ENCODE data around the gene ANKRD2. TPM values are rescaled to one million over a fixed set of nuclear protein-coding genes. Genes with fewer than 3 reads are reported as not detected.
A peak's percentile ranks its signal among the peaks of the same experiment; 100 is the strongest.
"Not testable (repeated sequence)": the region's sequence is repeated elsewhere in the genome, so short reads cannot be mapped to it uniquely, and the experiment has no call there.

ANKRD2 gene
- total RNA-seq, 2 experiments from 2014 or later, result 0.23 TPM; not detected in 1

GRCh38 chr10:97551271-97551670 is 21.3 kb upstream of the ANKRD2 start:
- no peak overlapping the region for H3K27ac Mint-ChIP-seq
- no peak for ATAC-seq (ENCODE audit: low read depth)
- H3K4me1 Mint-ChIP-seq, result no peaks in the 10 kb centered on the region
- no peaks in the 10 kb centered on the region for H3K36me3 Mint-ChIP-seq
- POLR2A ChIA-PET, result no interaction called here
- no peak overlapping the region for H3K4me3 Mint-ChIP-seq
- H3K9me3 Mint-ChIP-seq, result no peaks in the 10 kb centered on the region
- peaks cover under 1% of the 10 kb centered on the region for H3K27me3 Mint-ChIP-seq
- DNase-seq, result no peak

- H3K27me3 Mint-ChIP-seq, result no peaks in the 10 kb centered on the region
- DNase-seq, result peak; percentile 60
- no peaks in the 10 kb centered on the region for H3K4me1 Mint-ChIP-seq
- ATAC-seq (ENCODE audit: low read depth), result peak; percentile 94
- no peak overlapping the region for H3K27ac Mint-ChIP-seq
- POLR2A ChIA-PET, result no interaction called here
- H3K36me3 Mint-ChIP-seq, result no peaks in the 10 kb centered on the region
- no peak overlapping the region for H3K4me3 Mint-ChIP-seq
- H3K9me3 Mint-ChIP-seq, result no peaks in the 10 kb centered on the region
Measured at GRCh38 chr10:97553575-97554031, 19.0 kb upstream of the ANKRD2 start.

- POLR2A ChIA-PET; H3K9me3 Mint-ChIP-seq; ATAC-seq (ENCODE audit: low read depth); H3K36me3 Mint-ChIP-seq; H3K27ac Mint-ChIP-seq; H3K4me1 Mint-ChIP-seq; DNase-seq; H3K27me3 Mint-ChIP-seq; H3K4me3 Mint-ChIP-seq: not testable (repeated sequence)
Measured at GRCh38 chr10:97554336-97554735, 18.2 kb upstream of the ANKRD2 start.

- H3K27me3 Mint-ChIP-seq; H3K27ac Mint-ChIP-seq; H3K36me3 Mint-ChIP-seq; POLR2A ChIA-PET; H3K9me3 Mint-ChIP-seq; DNase-seq; H3K4me3 Mint-ChIP-seq; ATAC-seq (ENCODE audit: low read depth); H3K4me1 Mint-ChIP-seq: not testable (repeated sequence)
Measured at GRCh38 chr10:97555541-97555940, 17.0 kb upstream of the ANKRD2 start.

GRCh38 chr10:97560731-97561381 is 11.7 kb upstream of the ANKRD2 start:
- H3K4me3 Mint-ChIP-seq; H3K27ac Mint-ChIP-seq; H3K9me3 Mint-ChIP-seq; POLR2A ChIA-PET; H3K27me3 Mint-ChIP-seq; H3K36me3 Mint-ChIP-seq; H3K4me1 Mint-ChIP-seq; ATAC-seq (ENCODE audit: low read depth); DNase-seq: not testable (repeated sequence)

- POLR2A ChIA-PET, H3K27me3 Mint-ChIP-seq: not testable (repeated sequence)
Measured at GRCh38 chr10:97561386-97562077, 11.0 kb upstream of the ANKRD2 start.

GRCh38 chr10:97562329-97562728 is 10.2 kb upstream of the ANKRD2 start:
- H3K4me3 Mint-ChIP-seq; H3K27ac Mint-ChIP-seq; H3K36me3 Mint-ChIP-seq; H3K4me1 Mint-ChIP-seq; H3K9me3 Mint-ChIP-seq; H3K27me3 Mint-ChIP-seq; DNase-seq; ATAC-seq (ENCODE audit: low read depth); POLR2A ChIA-PET: not testable (repeated sequence)

More at GRCh38 chr10:97561386-97562077, 11.0 kb upstream of the ANKRD2 start:
- H3K9me3 Mint-ChIP-seq; DNase-seq; H3K36me3 Mint-ChIP-seq; H3K27ac Mint-ChIP-seq; ATAC-seq (ENCODE audit: low read depth); H3K4me3 Mint-ChIP-seq; H3K4me1 Mint-ChIP-seq: not testable (repeated sequence)

GRCh38 chr10:97563337-97563736 is 9.2 kb upstream of the ANKRD2 start:
- Mint-ChIP-seq H3K4me1 (peaks cover 5% of the 10 kb centered on the region), H3K36me3 (no peaks in the 10 kb centered on the region), H3K27me3 (no peaks in the 10 kb centered on the region), H3K9me3 (peaks cover 1% of the 10 kb centered on the region), H3K27ac (no peak overlapping the region), H3K4me3 (no peak overlapping the region)
- POLR2A ChIA-PET, result no interaction called here
- no peak for ATAC-seq (ENCODE audit: low read depth)
- DNase-seq, result no peak

- Mint-ChIP-seq H3K9me3 (peaks cover 1% of the 10 kb centered on the region), H3K4me3 (no peak overlapping the region), H3K4me1 (peaks cover 5% of the 10 kb centered on the region), H3K27me3 (no peaks in the 10 kb centered on the region), H3K27ac (no peak overlapping the region), H3K36me3 (no peaks in the 10 kb centered on the region)
- DNase-seq, result no peak
- POLR2A ChIA-PET, result no interaction called here
- no peak for ATAC-seq (ENCODE audit: low read depth)
Measured at GRCh38 chr10:97564776-97565175, 7.8 kb upstream of the ANKRD2 start.

- DNase-seq (no peak), ATAC-seq (ENCODE audit: low read depth) (no peak)
- Mint-ChIP-seq H3K27ac (no peak overlapping the region), H3K4me1 (no peaks in the 10 kb centered on the region), H3K9me3 (peaks cover 1% of the 10 kb centered on the region), H3K4me3 (no peak overlapping the region), H3K36me3 (no peaks in the 10 kb centered on the region), H3K27me3 (no peaks in the 10 kb centered on the region)
- POLR2A ChIA-PET, result no interaction called here
Measured at GRCh38 chr10:97566336-97566996, 6.1 kb upstream of the ANKRD2 start.

GRCh38 chr10:97567891-97568290 is 4.7 kb upstream of the ANKRD2 start:
- Mint-ChIP-seq H3K36me3 (no peaks in the 10 kb centered on the region), H3K4me1 (no peaks in the 10 kb centered on the region), H3K9me3 (no peaks in the 10 kb centered on the region), H3K27me3 (no peaks in the 10 kb centered on the region), H3K27ac (no peak overlapping the region), H3K4me3 (no peak overlapping the region)
- ATAC-seq (ENCODE audit: low read depth) (no peak), DNase-seq (no peak)
- POLR2A ChIA-PET, result no interaction called here

GRCh38 chr10:97570146-97570788 is 2.3 kb upstream of the ANKRD2 start:
- peaks cover 2% of the 10 kb centered on the region for H3K27me3 Mint-ChIP-seq
- H3K4me1 Mint-ChIP-seq, result no peaks in the 10 kb centered on the region
- POLR2A ChIA-PET, result no interaction called here
- no peak for DNase-seq
- no peak overlapping the region for H3K27ac Mint-ChIP-seq
- H3K36me3 Mint-ChIP-seq, result no peaks in the 10 kb centered on the region
- H3K4me3 Mint-ChIP-seq, result no peak overlapping the region
- no peaks in the 10 kb centered on the region for H3K9me3 Mint-ChIP-seq
- no peak for ATAC-seq (ENCODE audit: low read depth)

GRCh38 chr10:97570789-97571471 is 1.6 kb upstream of the ANKRD2 start:
- H3K27ac Mint-ChIP-seq, result no peak overlapping the region

More at GRCh38 chr10:97570789-97571471, 1.6 kb upstream of the ANKRD2 start:
- H3K36me3 Mint-ChIP-seq, result no peaks in the 10 kb centered on the region
- H3K4me1 Mint-ChIP-seq, result no peaks in the 10 kb centered on the region
- no peak overlapping the region for H3K4me3 Mint-ChIP-seq
- POLR2A ChIA-PET, result no interaction called here
- no peak for DNase-seq
- ATAC-seq (ENCODE audit: low read depth), result no peak
- no peaks in the 10 kb centered on the region for H3K9me3 Mint-ChIP-seq
- H3K27me3 Mint-ChIP-seq, result peaks cover 2% of the 10 kb centered on the region
